ENCODE results near the gene NACC2. TPM values are rescaled to one million over a fixed set of nuclear protein-coding genes. Genes with fewer than 3 reads are reported as not detected.

The NACC2 gene
- total RNA-seq, 1 donor from 2014 or later = 36.0 TPM

DNA sequence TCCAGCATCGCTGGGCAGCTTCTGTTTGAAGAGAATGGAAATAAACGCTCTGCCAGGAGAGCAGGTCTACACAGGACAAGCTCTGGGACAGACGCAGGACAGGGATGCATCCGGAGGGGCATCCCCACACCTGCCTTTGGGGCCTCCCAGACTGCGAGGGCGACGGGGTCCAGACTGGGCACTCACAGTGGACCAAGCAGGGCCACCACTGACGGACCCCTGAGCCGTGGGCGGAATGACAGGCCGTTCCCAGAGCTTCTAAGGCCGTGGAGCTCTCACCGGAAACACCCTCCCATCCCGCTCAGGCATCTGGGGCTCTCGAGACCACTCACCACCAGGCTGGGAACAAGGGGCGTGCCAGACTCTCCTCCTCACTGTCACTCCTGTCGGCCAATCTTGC, 34.1 kb upstream of the NACC2 start:
- no peak for DNase-seq (ENCODE audit: low spot score)

DNA sequence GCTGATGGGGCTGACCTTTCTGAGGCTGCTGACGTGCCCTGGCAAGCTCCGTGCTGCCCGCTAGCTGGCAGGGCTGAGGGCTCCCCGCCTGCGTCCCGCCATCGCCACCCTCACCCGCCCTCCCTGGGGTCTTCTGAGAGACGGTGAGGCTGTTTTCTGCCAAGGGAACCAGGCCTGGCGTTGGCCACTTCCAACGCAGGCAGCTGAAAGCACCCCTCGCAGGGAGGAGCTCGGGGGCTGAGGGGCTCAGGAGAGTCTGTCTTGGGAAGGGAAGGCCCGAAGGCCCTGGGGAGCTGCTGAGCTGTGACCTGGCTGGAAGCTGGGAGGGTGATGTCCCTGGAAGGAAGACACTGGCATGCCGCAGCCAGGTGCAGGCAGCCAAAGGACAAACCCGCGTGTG, 33.3 kb upstream of the NACC2 start:
- DNase-seq (ENCODE audit: low spot score) = no peak

DNA sequence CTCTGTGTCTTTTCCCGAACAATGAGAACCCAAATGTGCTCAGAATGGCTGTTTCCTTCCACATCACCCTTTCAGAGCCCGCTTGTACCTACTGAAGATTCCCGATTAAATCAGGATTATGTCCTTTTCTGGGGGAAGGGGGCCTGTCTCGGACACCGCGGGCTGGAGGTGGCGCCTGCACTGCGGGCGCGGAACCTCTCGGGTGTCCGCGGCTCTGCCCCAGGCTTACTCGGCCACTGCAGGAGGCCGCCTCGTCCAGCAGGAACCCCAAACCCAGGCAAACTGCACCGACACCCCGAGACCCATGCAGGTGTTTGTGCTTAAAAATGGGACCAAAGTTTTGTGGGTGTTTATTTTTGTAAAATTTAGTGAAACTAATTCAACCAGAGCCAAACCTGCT, 32.2 kb upstream of the NACC2 start:
- DNase-seq (ENCODE audit: low spot score) = no peak

DNA sequence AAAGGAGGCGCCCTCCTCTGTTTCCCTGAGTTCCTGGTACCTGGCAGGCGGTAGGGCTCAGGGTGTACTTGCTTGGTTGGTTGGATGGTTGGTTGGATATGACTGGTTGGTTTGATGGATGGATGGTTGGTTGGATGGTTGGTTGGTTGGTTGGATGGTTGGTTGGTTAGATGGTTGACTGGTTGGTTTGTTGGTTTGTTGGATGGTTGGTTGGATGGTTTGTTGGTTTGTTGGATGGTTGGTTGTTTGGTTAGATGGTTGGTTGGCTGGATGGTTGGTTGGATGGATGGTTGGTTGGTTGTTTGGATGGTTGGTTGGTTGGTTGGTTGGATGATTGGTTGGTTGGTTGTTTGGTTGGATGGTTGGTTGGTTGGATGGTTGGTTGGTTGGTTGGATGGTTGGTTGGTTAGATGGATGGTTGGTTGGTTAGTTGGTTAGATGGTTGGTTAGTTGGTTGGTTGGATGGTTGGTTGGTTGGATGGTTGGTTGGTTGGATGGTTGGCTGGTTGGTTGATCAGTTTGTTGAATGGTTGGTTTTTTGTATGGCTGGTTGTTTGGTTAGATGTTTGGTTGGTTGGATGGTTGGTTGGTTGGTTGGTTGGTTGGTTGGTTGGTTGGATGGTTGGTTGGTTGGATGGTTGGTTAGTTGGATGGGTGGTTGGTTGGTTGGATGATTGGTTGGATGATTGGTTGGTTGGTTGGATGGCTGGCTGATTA, 30.0 kb upstream of the NACC2 start:
- no peak for DNase-seq (ENCODE audit: low spot score)

DNA sequence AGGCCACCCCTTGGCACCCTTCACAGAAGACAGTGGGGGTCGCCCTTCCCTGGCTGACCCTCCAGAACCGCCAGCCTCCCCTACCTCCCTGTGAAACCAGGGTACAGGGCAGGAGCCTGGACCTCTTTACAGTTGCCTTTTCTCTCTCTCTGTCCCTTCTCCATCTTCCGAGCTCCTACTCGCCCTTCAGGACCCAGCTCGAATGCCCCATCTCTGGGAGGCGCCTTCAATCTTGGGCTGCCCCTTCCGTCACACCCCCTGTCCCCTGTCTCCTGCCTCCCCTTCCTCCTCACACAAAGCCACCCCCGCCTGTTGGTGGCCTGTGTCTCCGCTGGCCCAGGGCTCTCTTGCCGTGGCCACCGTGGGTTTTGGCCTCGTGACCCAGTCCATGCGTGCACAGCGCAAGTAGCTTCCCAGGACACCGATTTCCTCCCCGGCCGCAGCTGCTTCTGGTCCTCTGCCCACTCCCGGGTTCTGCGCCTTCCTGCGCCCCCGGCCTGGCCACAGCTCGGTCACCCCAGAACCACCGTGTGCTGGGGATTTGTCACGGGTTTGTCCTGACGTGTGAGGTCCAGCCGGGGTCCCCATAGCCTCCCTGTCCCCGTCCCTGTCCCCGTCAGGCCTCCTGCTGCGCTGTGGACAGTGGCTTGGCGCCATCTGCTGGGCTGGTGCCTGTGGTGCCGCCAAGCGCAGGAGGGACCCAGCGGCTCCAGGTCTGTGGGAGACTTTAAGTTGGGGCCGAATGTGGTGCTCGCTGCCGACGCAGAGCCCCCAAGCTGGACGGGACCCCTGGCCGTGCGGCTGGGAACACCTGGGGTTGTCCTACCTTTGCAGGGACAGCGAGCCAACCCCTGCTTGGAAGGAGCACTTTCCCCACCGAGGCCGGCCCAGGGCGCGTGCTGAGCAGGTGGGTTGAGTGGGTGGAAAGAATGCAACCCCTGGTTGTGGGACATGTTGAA, 27.6 kb upstream of the NACC2 start:
- peak; percentile 76 for DNase-seq (ENCODE audit: low spot score)

DNA sequence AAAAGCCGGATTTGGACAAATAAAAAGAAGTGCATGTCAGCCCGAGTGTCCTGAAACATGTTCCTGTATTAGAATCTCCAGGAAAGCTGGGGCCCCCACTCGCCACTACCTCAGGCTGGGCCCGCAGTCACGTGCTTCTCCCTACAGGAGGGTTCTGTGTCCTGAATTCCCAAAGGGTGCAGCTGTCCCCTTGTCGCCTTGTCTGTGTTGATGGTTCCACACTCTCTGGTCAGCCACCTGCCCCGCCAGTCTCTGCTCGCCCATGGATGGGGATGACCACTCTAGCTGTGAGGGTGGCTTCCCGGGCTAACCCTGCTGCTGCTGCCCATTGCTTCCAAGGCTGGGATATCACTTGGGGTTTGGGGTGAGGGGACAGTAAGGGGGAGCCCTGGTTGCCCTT, 26.7 kb upstream of the NACC2 start:
- DNase-seq (ENCODE audit: low spot score) = no peak

DNA sequence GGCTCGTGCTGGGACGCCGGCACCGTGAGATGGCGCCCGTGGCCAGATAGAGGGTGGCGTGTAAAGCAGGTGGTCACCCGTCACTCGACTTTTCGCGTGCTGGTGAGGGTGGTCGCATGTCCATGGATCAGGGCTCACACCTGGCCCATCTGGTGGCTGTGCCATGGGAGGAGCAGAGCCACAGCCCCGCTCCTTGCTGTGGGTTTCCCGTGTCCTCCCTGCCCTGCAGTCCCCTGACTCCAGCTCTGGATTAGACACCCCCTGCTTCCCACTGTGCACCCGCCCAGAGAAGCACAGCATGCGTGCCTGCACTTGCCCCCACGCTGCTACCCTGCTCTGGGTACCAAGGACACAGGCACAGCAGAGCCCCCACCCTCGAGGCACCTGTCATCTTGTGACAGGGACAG, 25.4 kb upstream of the NACC2 start:
- no peak for DNase-seq (ENCODE audit: low spot score)

DNA sequence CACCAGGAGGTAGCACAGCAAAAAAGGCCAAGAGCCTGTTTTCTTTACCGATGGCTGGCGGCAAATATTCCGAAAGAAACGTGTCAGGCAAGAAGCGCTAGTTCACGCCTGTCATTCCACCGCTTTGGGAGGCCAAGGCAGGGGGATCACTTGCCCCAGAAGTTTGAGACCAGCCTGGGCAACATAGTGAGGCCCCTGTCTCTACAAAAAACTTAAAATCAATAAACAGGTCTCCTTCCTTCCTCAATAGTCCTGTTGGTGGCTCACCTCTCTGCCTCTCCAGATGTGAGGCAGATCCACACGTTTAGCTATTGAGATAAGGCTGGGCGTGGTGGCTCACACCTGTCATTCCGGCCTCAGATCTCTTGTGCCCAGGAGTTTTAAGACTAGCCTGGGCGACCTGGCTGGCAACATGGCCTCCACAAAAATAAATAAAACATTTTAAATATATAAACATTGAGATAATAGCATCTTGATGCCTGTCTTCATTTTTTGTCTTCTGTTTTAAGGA, 24.8 kb upstream of the NACC2 start:
- no peak for DNase-seq (ENCODE audit: low spot score)

DNA sequence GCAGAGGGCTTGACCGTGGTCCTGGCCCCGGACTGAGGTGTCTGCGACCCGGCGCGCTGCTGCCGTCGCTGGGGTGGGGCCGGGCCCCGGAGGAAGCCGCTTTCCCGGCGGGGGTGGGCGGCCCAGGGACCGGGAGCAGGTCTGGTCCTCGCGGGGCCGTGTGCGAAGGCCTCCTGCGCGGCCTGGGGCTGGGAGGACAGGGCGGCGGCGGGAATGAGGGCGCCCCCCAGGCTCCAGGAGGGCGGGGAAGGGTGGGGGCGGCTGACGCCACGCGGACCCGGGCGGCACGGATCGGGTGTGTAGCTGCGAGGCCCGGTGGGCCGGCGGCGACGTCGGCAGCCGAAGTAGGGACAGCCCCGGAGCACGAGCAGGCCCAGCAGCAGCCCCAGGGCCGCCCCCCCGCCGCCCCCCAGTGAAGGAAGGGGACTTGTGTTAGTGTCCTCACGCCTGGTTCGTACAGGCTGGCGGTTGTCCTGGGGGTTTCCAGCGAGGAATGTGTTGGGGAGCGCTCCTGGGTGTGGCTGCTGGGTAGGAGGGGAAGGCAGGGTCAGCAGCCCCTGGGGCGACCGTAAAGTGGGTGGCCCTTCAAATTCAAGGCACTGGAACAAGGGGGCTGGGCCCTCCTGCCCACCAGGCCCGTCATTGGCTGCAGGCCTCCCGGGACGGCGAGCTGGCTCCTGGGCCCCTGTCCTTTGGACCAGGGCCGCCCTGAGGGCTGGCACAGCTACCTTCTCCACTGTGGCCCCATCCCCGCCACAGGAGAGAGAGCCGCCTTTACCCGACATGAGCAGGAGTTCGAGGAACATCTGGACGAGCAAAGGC, 24.2 kb upstream of the NACC2 start:
- no peak for DNase-seq (ENCODE audit: low spot score)

DNA sequence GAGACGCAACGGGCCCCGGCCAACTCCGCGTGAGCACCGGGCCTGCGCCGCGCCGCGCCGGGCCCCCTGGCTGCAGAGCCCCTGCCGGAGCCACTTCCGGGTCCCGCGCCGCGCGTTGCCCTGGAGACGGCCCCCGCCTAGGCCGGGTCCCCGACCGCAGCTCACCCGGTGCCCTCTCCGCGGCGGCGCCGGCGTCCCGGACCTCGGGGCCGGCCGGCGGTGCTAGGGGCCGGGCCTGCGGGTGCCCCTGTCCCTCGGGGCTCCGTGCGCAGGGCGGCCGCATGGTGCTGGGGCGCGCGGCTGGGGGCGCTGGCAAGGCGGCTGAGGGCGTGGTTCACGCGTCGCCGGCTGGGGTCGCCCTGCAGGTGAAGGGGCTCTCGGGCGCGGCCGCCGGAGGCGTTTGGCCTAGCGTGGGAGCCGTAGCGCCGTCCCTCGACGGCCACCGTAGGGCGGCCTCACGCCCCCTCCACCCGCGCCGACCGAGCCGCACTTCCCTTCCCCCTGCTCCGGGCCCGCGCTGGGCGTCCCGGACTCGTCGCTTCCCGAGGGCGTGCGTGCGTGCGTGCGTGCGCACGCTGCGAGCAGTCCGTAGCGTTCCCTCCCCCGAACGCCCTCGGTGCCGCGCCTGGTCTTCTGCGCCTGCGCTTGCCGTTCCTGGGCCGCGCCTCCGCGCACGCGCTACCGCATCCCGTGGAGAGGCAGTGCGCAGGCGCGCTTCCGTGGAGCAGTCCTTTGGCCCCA, 23.4 kb upstream of the NACC2 start, which contains the start of gene TMEM250:
Gene TMEM250 (minus strand): TSS at position 556 of the 741 bp plus-strand sequence. CDS start 1,975 bp downstream, outside the sequence.
- DNase-seq (ENCODE audit: low spot score) = peak; percentile 97

DNA sequence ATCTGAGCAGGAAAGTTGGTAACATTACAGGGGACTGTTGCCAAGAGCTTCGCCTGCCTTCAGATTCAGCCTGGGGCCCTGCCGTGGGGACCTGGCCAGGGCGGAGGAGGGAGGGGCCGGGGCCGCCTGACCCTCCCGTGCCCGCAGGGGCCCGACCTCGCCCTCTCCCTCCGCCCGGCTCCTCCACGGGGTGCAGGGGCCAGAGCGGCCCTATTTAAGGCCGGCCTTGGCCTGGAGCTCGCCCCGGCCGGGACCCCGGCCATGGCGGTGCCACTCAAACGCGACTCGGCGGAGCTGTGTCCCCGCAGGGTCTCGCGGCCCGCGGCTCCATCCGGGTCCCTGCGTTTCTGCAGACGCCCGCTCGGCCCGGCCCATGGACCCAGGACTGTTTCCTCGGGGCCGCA, 22.8 kb upstream of the NACC2 start:
- no peak for DNase-seq (ENCODE audit: low spot score)

DNA sequence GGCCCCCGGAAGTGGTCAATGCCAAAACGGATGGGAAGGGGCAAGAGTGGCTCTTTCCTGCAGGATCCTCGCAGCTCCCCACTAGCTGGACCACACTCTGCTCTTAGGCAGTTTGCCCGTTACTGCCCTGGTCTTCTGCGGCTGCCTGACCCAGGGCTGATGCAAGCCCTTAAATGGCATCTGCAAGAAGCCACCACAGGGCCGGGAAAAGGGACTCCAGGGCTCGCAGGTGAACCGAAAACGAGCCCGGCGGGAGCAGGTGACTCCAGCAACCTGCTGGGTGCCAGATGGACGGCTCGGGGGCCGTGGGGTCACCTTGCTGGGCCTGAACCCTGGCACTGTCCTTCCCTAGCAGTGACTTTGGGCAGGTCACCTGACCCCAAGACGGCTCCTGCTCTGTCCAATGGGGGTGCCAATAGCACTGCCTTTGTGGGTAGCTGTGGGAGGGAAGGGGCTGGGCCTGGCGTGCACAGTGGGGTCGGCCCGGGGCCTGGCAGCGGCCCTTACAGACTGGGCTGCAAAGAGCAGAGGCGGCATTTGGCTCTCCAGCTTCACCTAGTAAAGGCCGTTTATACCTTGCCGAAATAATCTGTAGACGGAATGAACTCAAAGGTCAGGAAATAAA, 22.3 kb upstream of the NACC2 start:
- no peak for DNase-seq (ENCODE audit: low spot score)

DNA sequence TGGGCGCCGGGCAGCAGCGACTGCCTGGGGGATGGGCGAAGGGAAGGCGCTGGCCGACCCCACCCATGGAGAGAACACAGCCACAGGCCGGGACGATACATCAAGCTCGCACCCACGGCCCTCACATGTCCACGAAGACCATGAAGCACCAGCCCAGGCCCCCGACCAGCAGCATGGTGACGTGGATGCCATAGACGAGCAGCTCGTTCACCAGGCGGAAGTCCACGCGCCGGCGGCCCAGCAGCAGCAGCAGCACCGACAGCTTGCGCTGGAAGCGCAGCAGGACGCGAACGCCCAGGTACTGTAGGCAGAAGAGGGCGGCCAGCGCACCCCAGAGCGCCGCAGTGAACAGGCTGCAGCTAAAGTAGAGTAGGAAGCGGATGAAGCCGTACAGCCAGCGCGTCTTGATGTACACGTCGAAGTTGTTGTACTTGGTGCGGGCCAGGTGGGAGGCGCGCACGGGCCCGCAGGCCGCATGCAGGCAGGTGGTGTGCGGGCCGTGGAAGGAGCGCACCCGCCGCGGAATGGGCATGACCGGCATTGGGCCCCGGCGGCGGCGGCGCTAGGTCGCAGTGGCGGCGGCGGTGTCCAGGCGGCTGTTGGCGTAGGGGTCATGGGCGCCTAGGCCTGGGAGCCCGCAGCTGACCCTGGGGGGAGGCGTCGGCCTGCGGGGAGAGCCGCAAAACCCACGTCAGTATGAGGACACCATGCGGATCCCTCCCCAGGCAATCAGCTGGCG, 21.4 kb upstream of the NACC2 start:
- no peak for DNase-seq (ENCODE audit: low spot score)

DNA sequence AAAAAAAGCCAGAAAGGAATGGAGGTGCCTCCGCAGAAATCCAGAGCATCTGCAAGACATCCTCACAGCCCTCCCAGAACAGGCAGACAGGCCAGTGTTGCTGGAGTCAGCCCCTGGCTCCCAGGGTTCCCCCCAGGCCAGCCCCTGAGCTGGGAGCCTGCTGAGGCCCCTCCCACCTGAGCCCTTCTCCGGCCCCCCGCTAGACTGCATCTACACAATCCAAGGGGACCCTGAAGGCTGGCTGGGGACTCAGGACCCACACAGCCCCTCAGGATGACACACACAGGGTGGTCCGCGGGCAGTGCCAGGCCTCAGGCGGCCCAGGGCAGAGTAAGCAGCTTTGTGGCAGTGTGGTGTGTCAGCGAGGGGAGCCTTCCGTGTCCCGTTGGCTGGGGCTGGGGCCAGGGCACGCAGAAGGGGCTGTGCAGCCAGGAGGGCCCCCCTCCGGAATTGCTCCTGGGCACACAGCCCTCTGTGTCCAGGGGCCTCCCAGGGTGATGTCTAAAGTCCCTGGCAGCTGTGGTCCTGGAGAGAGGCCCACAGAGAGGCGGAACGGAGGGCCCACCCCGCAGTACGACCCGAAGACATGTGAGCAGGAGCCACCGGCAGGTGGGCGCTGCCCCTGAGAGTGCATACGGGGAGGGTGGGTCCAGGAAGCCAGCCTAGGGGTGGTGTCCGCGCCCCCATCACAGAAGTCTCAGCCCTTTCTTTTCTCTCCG, 20.7 kb upstream of the NACC2 start:
- no peak for DNase-seq (ENCODE audit: low spot score)

DNA sequence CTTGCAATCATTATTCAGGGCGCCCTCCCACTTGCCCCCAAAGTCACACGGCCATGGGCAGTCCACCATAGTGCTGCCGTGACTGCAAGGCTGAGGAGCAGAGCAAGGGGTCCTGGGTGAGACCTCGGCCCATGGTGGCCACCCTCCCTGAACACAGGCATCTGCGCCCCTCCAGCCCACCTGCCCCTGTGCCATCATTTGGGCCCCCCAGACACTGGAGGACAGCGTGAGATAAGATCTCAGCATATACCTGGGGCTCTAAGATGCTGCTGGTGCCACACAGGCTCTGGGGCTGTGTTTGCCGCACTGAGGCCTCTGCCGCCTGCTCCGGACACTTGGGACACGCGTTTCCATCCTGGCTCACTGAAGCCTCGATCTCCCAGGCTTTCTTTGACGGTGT, 20.1 kb upstream of the NACC2 start:
- no peak for DNase-seq (ENCODE audit: low spot score)

DNA sequence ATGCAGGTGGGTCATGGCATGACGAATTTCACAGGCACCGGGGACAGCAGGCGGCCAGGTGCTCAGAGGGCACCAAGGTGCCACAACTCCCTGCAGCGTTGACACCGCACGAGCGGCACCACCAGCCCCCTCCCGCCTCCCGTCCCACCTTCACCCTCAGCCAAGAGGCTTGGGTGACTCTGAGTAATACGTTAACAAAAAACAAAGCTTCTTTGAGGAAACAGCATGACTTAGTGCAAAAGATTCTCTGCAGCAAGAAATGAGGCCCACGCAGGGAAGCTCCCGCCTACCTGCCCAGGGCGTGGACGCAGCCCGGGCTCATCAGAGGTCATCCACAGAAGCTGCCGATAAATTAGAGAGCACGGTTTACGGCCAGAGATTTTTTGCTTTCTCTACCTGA, 19.5 kb upstream of the NACC2 start:
- DNase-seq (ENCODE audit: low spot score) = peak; percentile 38

DNA sequence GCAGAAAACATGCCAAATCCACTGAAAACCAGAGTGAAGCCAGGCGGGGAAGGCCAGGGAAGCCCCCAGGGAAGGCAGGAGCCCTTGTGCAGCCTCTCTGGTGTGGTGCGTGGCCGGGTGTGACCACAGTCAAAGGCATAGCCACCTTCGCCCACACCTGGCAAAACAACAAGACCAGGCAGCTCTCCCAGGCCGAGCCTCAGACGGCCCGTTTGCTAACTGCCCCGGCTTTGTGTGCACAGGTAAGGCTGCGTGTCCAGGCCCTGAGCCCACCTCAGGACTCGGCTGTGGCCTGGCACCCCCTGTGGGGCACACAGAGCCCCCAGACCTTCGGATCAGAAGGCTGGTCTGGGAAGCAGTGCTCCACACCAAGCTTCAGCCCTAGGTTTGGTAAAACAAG, 17.5 kb upstream of the NACC2 start:
- DNase-seq (ENCODE audit: low spot score) = no peak

DNA sequence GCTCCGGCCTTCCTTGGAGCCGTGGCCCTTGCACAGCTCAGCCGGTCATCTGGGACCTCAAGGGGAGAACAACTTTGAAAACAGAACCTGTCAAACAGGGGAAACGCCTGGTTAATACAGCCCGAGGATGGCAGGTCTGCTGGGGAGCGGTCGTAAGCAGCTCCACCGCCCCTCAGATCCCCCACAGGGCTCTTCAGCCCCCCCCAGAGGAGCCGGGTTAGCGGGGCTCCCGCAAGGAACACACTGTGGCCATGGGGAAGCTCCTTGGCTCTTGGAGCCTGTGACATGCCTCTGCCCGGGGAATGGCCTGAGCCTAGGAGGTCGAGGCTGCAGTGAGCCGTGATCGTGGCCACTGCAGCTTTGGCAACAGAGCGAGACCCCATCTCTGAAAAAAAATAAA, 16.8 kb upstream of the NACC2 start:
- DNase-seq (ENCODE audit: low spot score) = no peak

DNA sequence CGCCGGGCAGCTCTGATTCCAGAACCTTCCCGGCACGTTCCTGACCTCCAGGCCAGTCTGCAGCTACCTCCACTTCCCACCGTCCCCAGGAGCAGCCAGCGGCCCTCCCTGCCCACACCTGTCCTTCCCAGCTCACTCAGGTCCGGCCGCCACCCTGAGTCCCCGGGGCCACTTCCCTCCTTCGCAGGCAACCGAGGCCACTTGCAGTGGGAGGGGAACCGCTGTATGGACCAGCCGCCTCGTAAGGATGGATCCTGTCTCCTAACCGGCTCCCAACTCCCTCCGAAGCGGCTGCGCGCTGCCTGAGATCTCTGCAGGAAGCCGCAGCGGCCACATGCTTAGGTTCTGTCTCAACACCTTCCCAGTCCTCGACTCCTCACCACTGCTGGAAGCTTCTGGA, 16.1 kb upstream of the NACC2 start:
- DNase-seq (ENCODE audit: low spot score) = no peak

Data from ureter (tissue), 1 donor.